Effector memory CD4-positive, alpha-beta T cell (primary cell): Measurements from ENCODE around the gene P2RX7.
"Not testable (repeated sequence)": the region's sequence is repeated elsewhere in the genome, so short reads cannot be mapped to it uniquely, and the experiment has no call there.

Source experiments
- DNase-seq, 3 donors: peaks; one replicate each; pipeline ENCODE4 v3.0.0-alpha.2; 2020
- H3K27ac ChIP-seq: 2 replicates; pipeline ENCODE4 v1.7.0; 2013; ENCODE audit warnings: mild to moderate bottlenecking, low read length, moderate library complexity; ENCODE audit not compliant: insufficient read depth, poor library complexity, severe bottlenecking
- H3K27me3 ChIP-seq: replicated peaks from 2 replicates; pipeline ENCODE4 v1.7.0; 2013; ENCODE audit warnings: mild to moderate bottlenecking, low read length; ENCODE audit not compliant: insufficient read depth, control insufficient read depth, poor library complexity, severe bottlenecking
- H3K36me3 ChIP-seq: 2 replicates; pipeline ENCODE4 v1.7.0; 2013; ENCODE audit warnings: mild to moderate bottlenecking, low read length, moderate library complexity; ENCODE audit not compliant: control insufficient read depth, insufficient read depth
- H3K4me1 ChIP-seq: 2 replicates; pipeline ENCODE4 v1.7.0; 2013; ENCODE audit warnings: low read length, mild to moderate bottlenecking; ENCODE audit not compliant: control insufficient read depth, insufficient read depth, poor library complexity, severe bottlenecking
- H3K4me3 ChIP-seq: 2 replicates; pipeline ENCODE4 v1.7.0; 2013; ENCODE audit warnings: low read length, low read depth, mild to moderate bottlenecking; ENCODE audit not compliant: insufficient read depth, poor library complexity, severe bottlenecking
- H3K9me3 ChIP-seq: 2 replicates; pipeline ENCODE4 v1.7.0; 2013; ENCODE audit warnings: mild to moderate bottlenecking, low read length, moderate library complexity; ENCODE audit not compliant: control insufficient read depth

P2RX7 gene

GRCh38 chr12:121226399-121226798 is 93.7 kb downstream of the P2RX7 start:
- no peak overlapping the region for H3K27ac ChIP-seq

GRCh38 chr12:121226871-121227270 is 94.2 kb downstream of the P2RX7 start:
- not testable (repeated sequence) for H3K4me3 ChIP-seq, DNase-seq, H3K27me3 ChIP-seq, H3K27ac ChIP-seq, H3K9me3 ChIP-seq
- peaks cover 45% of the 10 kb centered on the region for H3K4me1 ChIP-seq
- H3K36me3 ChIP-seq: peaks cover 13% of the 10 kb centered on the region

More at GRCh38 chr12:121226399-121226798, 93.7 kb downstream of the P2RX7 start:
- no peak for DNase-seq
- peaks cover 45% of the 10 kb centered on the region for H3K4me1 ChIP-seq
- no peaks in the 10 kb centered on the region for H3K27me3 ChIP-seq
- no peaks in the 10 kb centered on the region for H3K9me3 ChIP-seq
- H3K4me3 ChIP-seq: no peak overlapping the region
- H3K36me3 ChIP-seq: peaks cover 9% of the 10 kb centered on the region

- DNase-seq: no peak
- H3K9me3 ChIP-seq: no peaks in the 10 kb centered on the region
- no peak overlapping the region for H3K27ac ChIP-seq
- peaks cover 45% of the 10 kb centered on the region for H3K4me1 ChIP-seq
- peaks cover 17% of the 10 kb centered on the region for H3K36me3 ChIP-seq
- H3K4me3 ChIP-seq: no peak overlapping the region
- H3K27me3 ChIP-seq: no peaks in the 10 kb centered on the region
Observed at GRCh38 chr12:121227294-121227693, 94.6 kb downstream of the P2RX7 start.

GRCh38 chr12:121228919-121229665 is 96.4 kb downstream of the P2RX7 start:
- peaks cover 31% of the 10 kb centered on the region for H3K4me1 ChIP-seq
- no peaks in the 10 kb centered on the region for H3K9me3 ChIP-seq
- H3K4me3 ChIP-seq: no peak overlapping the region
- H3K27me3 ChIP-seq: no peaks in the 10 kb centered on the region
- H3K27ac ChIP-seq: no peak overlapping the region
- no peak for DNase-seq
- peaks cover 34% of the 10 kb centered on the region for H3K36me3 ChIP-seq

- not testable (repeated sequence) for H3K4me3 ChIP-seq, H3K27ac ChIP-seq, H3K9me3 ChIP-seq, H3K27me3 ChIP-seq
- DNase-seq: peak; percentile 27 to 46 (median 27)
- Histone ChIP-seq H3K4me1 (peaks cover 23% of the 10 kb centered on the region), H3K36me3 (peaks cover 40% of the 10 kb centered on the region)
Observed at GRCh38 chr12:121229826-121230537, 97.3 kb downstream of the P2RX7 start.

- H3K36me3 ChIP-seq: peaks cover 40% of the 10 kb centered on the region
Observed at GRCh38 chr12:121230538-121230907, 97.8 kb downstream of the P2RX7 start.

GRCh38 chr12:121232163-121232562 is 99.5 kb downstream of the P2RX7 start:
- no peak overlapping the region for H3K4me3 ChIP-seq
- H3K27ac ChIP-seq: no peak overlapping the region
- H3K9me3 ChIP-seq: no peaks in the 10 kb centered on the region
- H3K27me3 ChIP-seq: no peaks in the 10 kb centered on the region
- peaks cover 45% of the 10 kb centered on the region for H3K36me3 ChIP-seq
- peaks cover 5% of the 10 kb centered on the region for H3K4me1 ChIP-seq
- DNase-seq: no peak

More at GRCh38 chr12:121230538-121230907, 97.8 kb downstream of the P2RX7 start:
- DNase-seq: no peak
- Histone ChIP-seq H3K4me3 (no peak overlapping the region), H3K9me3 (no peaks in the 10 kb centered on the region), H3K27me3 (no peaks in the 10 kb centered on the region), H3K27ac (no peak overlapping the region), H3K4me1 (peaks cover 22% of the 10 kb centered on the region)

- Histone ChIP-seq H3K27ac (no peak overlapping the region), H3K4me1 (no peaks in the 10 kb centered on the region), H3K4me3 (no peak overlapping the region), H3K36me3 (peaks cover 45% of the 10 kb centered on the region), H3K27me3 (no peaks in the 10 kb centered on the region), H3K9me3 (no peaks in the 10 kb centered on the region)
- no peak for DNase-seq
Observed at GRCh38 chr12:121232977-121233627, 100.4 kb downstream of the P2RX7 start.

- H3K9me3 ChIP-seq: no peaks in the 10 kb centered on the region
- H3K36me3 ChIP-seq: peaks cover 44% of the 10 kb centered on the region
- no peak overlapping the region for H3K27ac ChIP-seq
- H3K27me3 ChIP-seq: no peaks in the 10 kb centered on the region
- no peaks in the 10 kb centered on the region for H3K4me1 ChIP-seq
- DNase-seq: no peak
- H3K4me3 ChIP-seq: no peak overlapping the region
Observed at GRCh38 chr12:121233628-121234020, 100.9 kb downstream of the P2RX7 start.

GRCh38 chr12:121236776-121237175 is 104.1 kb downstream of the P2RX7 start:
- no peak for DNase-seq
- Histone ChIP-seq H3K9me3 (no peaks in the 10 kb centered on the region), H3K4me1 (peaks cover 29% of the 10 kb centered on the region), H3K27me3 (no peaks in the 10 kb centered on the region), H3K36me3 (peaks cover 32% of the 10 kb centered on the region), H3K4me3 (no peak overlapping the region), H3K27ac (no peak overlapping the region)
